Astrocyte of the hippocampus (primary cell): ENCODE measurements around the gene EFEMP1.
"Not testable (repeated sequence)": the region's sequence is repeated elsewhere in the genome, so short reads cannot be mapped to it uniquely, and the experiment has no call there.

Experiments
- DNase-seq: peaks from one replicate; pipeline ENCODE4 v3.0.0; 2011; ENCODE audit warnings: low read depth, low spot score

The EFEMP1 gene

DNA sequence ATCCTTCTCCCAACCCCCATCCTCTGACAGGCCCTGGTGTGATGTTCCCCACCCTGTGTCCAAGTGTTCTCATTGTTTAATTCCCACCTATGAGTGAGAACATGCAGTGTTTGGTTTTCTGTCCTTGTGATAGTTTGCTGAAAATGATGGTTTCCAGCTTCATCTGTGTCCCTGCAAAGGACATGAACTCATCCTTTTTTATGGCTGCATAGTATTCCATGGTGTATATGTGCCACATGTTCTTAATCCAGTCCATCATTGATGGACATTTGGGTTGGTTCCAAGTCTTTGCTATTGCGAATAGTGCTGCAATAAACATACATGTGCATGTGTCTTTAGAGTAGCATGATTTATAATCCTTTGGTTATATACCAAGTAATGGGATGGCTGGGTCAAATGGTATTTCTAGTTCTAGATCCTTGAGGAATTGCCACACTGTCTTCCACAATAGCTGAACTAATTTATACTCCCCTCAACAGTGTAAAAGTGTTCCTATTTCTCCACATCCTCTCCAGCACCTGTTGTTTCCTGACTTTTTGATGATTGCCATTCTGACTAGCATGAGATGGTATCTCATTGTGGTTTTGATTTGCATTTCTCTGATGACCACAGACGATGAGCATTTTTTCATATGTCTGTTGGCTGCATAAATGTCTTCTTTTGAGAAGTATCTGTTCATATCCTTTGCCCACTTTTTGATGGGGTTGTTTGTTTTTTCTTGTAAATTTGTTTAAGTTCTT lies 91.7 kb downstream of the EFEMP1 start:
- not testable (repeated sequence) for DNase-seq

DNA sequence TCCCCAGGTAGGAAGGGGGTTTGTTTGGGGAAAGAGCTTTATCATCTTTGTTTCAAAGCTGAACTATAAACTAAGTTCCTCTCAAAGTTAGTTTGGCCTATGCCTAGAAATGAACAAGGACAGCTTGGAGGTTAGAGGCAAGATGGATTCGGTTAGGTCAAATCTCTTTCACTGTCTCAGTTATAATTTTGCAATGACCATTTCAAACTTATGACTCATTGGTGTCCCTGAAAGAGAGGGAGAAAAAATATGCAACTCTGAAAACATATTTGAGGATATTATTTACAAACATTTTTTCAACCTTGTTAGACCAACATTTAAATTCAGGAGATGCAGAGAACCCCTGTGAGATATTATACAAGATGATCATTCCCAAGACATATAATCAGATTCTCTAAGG lies 95.7 kb downstream of the EFEMP1 start:
- no peak for DNase-seq

DNA sequence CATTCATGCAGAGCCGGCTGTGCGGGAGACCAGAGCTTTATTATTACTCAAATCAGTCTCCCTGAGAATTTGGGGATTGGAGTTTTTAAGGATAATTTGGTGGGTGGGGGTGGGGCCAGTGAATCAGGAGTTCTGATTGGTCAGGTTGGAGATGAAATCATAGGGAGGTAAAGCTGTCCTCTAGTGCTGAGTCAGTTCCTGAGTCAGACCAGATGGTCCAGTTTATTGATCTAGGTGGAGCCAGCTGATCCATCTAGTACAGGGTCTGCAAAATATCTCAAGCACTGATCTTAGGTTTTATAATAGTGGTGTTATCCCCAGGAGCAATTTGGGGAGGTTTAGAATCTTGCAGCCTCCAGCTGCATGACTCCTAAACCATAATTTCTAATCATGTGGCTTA lies 96.2 kb downstream of the EFEMP1 start:
- not testable (repeated sequence) for DNase-seq

DNA sequence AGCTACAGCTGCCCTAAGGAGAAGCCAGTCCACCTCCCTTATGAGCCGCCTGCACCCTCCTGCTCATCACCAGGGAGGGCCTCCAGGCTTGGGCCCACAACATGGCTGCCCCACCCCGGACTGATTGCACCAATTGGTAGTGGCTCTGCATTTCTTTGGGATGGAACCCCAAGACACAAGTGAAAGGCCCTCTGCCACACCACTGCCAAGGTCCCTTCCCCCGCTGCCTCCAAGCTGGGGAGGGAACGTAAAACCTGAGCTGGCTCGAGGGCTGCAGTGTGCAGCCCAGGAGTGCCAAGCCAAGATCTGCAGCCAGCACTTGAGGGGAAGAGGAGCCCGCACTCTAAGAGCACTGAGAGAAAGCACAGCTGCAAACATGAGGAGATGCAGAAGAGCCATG lies 97.3 kb downstream of the EFEMP1 start:
- DNase-seq, result no peak

DNA sequence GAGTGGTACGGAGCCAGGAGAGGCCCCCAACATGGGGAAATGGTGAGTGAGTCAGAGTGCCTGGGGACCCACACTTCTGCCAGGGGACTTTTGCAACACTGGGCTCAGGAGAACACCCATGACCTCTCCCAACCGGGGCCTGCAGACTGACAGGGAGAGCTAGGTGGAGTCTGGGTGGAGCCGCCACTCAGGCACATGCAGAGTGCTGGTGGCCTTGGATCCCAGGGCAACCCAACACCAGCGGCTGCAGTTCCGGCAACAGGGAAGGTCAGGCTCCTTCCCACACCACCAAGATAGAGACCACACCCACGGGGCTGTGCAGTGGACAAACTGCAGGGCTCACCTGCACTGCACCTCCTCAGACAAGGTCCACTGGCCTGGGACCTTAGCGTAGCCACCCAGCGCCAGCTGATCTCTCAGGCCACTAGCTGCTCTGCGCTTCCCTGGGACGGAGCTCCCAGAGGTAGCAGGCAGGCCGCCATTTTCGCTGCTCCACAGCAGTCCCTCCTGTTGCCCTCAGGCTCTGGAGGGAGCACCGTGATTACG lies 99.0 kb downstream of the EFEMP1 start:
- no peak for DNase-seq
